ENCODE results near the gene UTS2R. TPM values are rescaled to one million over a fixed set of nuclear protein-coding genes. Genes with fewer than 3 reads are reported as not detected.

UTS2R gene
- total RNA-seq, 1 donor from 2014 or later: not detected

GRCh38 chr17:82339634-82340580 lies 31.7 kb upstream of the UTS2R start:
- Mint-ChIP-seq H3K27me3 (ENCODE audit: insufficient read depth, low read depth) (peaks cover 32% of the 10 kb centered on the region), H3K4me3 (no peak overlapping the region), H3K9me3 (peaks cover 6% of the 10 kb centered on the region), H3K36me3 (no peaks in the 10 kb centered on the region), H3K4me1 (peaks cover 45% of the 10 kb centered on the region), H3K27ac (peak overlapping the region; percentile 80)
- Histone ChIP-seq H3K27ac (no peak overlapping the region), H3K4me1 (peaks cover 27% of the 10 kb centered on the region), H2AFZ (replicated peaks) (peak overlapping the region; percentile 19), H3K9me3 (ENCODE audit: low read depth) (no peaks in the 10 kb centered on the region), H3K4me3 (no peak overlapping the region), H3F3A (ENCODE audit: low read depth) (peaks cover 23% of the 10 kb centered on the region), H4K20me1 (ENCODE audit: low read depth) (peaks cover 9% of the 10 kb centered on the region), H3K4me2 (peak overlapping the region; percentile 28), H3K36me3 (no peaks in the 10 kb centered on the region), H3K27me3 (peaks cover 48% of the 10 kb centered on the region), H3K79me2 (ENCODE audit: low read depth) (no peaks in the 10 kb centered on the region), H3K9ac (no peak overlapping the region)
- no peak for DNase-seq (ENCODE audit: low spot score)
- no peak for TF ChIP-seq CTCF (IDR thresholded peaks at IDR 0.05)
- no peak for TF ChIP-seq EZH2phosphoT487 (IDR thresholded peaks at IDR 0.05)
- no peak for TF ChIP-seq EZH2 (IDR thresholded peaks at IDR 0.05)

- H3K27ac Mint-ChIP-seq: peak overlapping the region; percentile 29
- DNase-seq (ENCODE audit: low spot score): no peak
- peaks cover 35% of the 10 kb centered on the region for H3K4me1 Mint-ChIP-seq
- Histone ChIP-seq H3K9me3 (ENCODE audit: low read depth) (no peaks in the 10 kb centered on the region), H3K36me3 (no peaks in the 10 kb centered on the region), H3K79me2 (ENCODE audit: low read depth) (no peaks in the 10 kb centered on the region), H3F3A (ENCODE audit: low read depth) (peaks cover 10% of the 10 kb centered on the region), H3K4me3 (no peak overlapping the region), H3K9ac (no peak overlapping the region), H3K27me3 (peaks cover 22% of the 10 kb centered on the region), H2AFZ (replicated peaks) (no peak overlapping the region), H3K4me2 (no peak overlapping the region), H4K20me1 (ENCODE audit: low read depth) (no peaks in the 10 kb centered on the region), H3K4me1 (peaks cover 19% of the 10 kb centered on the region), H3K27ac (no peak overlapping the region)
- TF ChIP-seq CTCF (IDR thresholded peaks at IDR 0.05) (no peak), EZH2 (IDR thresholded peaks at IDR 0.05) (no peak), EZH2phosphoT487 (IDR thresholded peaks at IDR 0.05) (no peak)
- H3K27me3 Mint-ChIP-seq (ENCODE audit: insufficient read depth, low read depth): peaks cover 20% of the 10 kb centered on the region
- peaks cover 6% of the 10 kb centered on the region for H3K9me3 Mint-ChIP-seq
- H3K4me3 Mint-ChIP-seq: peak overlapping the region; percentile 12
- H3K36me3 Mint-ChIP-seq: no peaks in the 10 kb centered on the region
Observed at GRCh38 chr17:82342361-82343079, 29.0 kb upstream of the UTS2R start.

- peaks cover 19% of the 10 kb centered on the region for H3K4me1 ChIP-seq
- no peaks in the 10 kb centered on the region for H3K79me2 ChIP-seq (ENCODE audit: low read depth)
- peaks cover 20% of the 10 kb centered on the region for H3K27me3 Mint-ChIP-seq (ENCODE audit: insufficient read depth, low read depth)
- H3F3A ChIP-seq (ENCODE audit: low read depth): peaks cover 10% of the 10 kb centered on the region
- H3K9me3 ChIP-seq (ENCODE audit: low read depth): no peaks in the 10 kb centered on the region
- no peak overlapping the region for H3K4me3 ChIP-seq
- H3K4me1 Mint-ChIP-seq: peaks cover 31% of the 10 kb centered on the region
- H2AFZ ChIP-seq (replicated peaks): no peak overlapping the region
- no peak overlapping the region for H3K27ac Mint-ChIP-seq
- H3K27me3 ChIP-seq: peaks cover 12% of the 10 kb centered on the region
- no peaks in the 10 kb centered on the region for H4K20me1 ChIP-seq (ENCODE audit: low read depth)
- no peak overlapping the region for H3K9ac ChIP-seq
- peaks cover 6% of the 10 kb centered on the region for H3K9me3 Mint-ChIP-seq
- no peak overlapping the region for H3K4me2 ChIP-seq
- H3K27ac ChIP-seq: no peak overlapping the region
- H3K4me3 Mint-ChIP-seq: no peak overlapping the region
- no peak for TF ChIP-seq CTCF (IDR thresholded peaks at IDR 0.05)
- TF ChIP-seq EZH2phosphoT487 (IDR thresholded peaks at IDR 0.05): no peak
- no peak for TF ChIP-seq EZH2 (IDR thresholded peaks at IDR 0.05)
- DNase-seq (ENCODE audit: low spot score): no peak
- no peaks in the 10 kb centered on the region for H3K36me3 ChIP-seq
- H3K36me3 Mint-ChIP-seq: no peaks in the 10 kb centered on the region
Observed at GRCh38 chr17:82343560-82343959, 28.0 kb upstream of the UTS2R start.
